ENCODE measurements around the gene TRA2B.

GRCh38 chr3:185986198-185986777 lies 48.5 kb upstream of the TRA2B start:
- no peak for TF ChIP-seq POLR2A (IDR thresholded peaks at IDR 0.05)
- no peak for TF ChIP-seq CTCF (IDR thresholded peaks at IDR 0.05)
- TF ChIP-seq POLR2AphosphoS5 (IDR thresholded peaks at IDR 0.05) = no peak
- TF ChIP-seq EP300 (IDR thresholded peaks at IDR 0.05) = no peak
